ENCODE results near the gene LCA5L.

- TF ChIP-seq GATA2 (IDR thresholded peaks at IDR 0.05; ENCODE audit: low read depth, low read length): no peak
- no peak for TF ChIP-seq GATA3 (IDR thresholded peaks at IDR 0.05; ENCODE audit: low read depth, low read length)
Measured at GRCh38 chr21:39363607-39364555, 81.7 kb downstream of the LCA5L start.
